Left kidney (tissue), 2 donors: ENCODE data around the gene TMEM127. TPM values are rescaled to one million over a fixed set of nuclear protein-coding genes. Genes with fewer than 3 reads are reported as not detected.

Experiments
- DNase-seq: peaks from one replicate; pipeline ENCODE4 v3.0.0-alpha.2; 2013
- polyA plus RNA-seq: library from polyadenylated mRNA; unstranded; fragments of 120-200 nt; gene quantifications from one replicate; pipeline ENCODE4 v1.2.1, GENCODE V29; 2013; ENCODE audit not compliant: insufficient read length

TMEM127 gene
- polyA plus RNA-seq, 1 donor = 41.2 TPM

GRCh38 chr2:96207073-96207773 is 58.6 kb downstream of the TMEM127 start:
- DNase-seq = no peak

- no peak for DNase-seq
These were observed 59.9 kb downstream of the TMEM127 start for GRCh38 chr2:96205888-96206287.

- no peak for DNase-seq
These were observed 60.8 kb downstream of the TMEM127 start for GRCh38 chr2:96204836-96205624.

GRCh38 chr2:96203130-96204028 is 62.4 kb downstream of the TMEM127 start:
- DNase-seq = no peak

GRCh38 chr2:96202152-96202854 is 63.5 kb downstream of the TMEM127 start:
- no peak for DNase-seq

GRCh38 chr2:96201338-96201737 is 64.5 kb downstream of the TMEM127 start:
- DNase-seq = no peak

GRCh38 chr2:96198921-96199320 is 66.9 kb downstream of the TMEM127 start:
- DNase-seq = no peak

Other genes starting within 250 kb of the TMEM127 start
- 3.8 TPM for gene GPAT2, start 231.1 kb downstream of the TMEM127 start, polyA plus RNA-seq
- gene ADRA2B, start 149.4 kb downstream of the TMEM127 start, polyA plus RNA-seq = 4.4 TPM
- gene ASTL, start 127.5 kb downstream of the TMEM127 start, polyA plus RNA-seq = 0.18 TPM
- 2.4 TPM for gene DUSP2, start 120.6 kb downstream of the TMEM127 start, polyA plus RNA-seq
- 164 TPM for gene STARD7, start 57.2 kb downstream of the TMEM127 start, polyA plus RNA-seq
- gene CIAO1, start 228 bp upstream of the TMEM127 start, polyA plus RNA-seq = 83.6 TPM
- 214 TPM for gene SNRNP200, start 39.5 kb upstream of the TMEM127 start, polyA plus RNA-seq
- 5.2 TPM for gene ITPRIPL1, start 59.3 kb upstream of the TMEM127 start, polyA plus RNA-seq
- gene NCAPH, start 69.8 kb upstream of the TMEM127 start, polyA plus RNA-seq = 27.0 TPM
- 4.1 TPM for gene NEURL3, start 239.4 kb upstream of the TMEM127 start, polyA plus RNA-seq